CD14-positive monocyte (primary cell): ENCODE data around the gene PRKRA. TPM values are rescaled to one million over a fixed set of nuclear protein-coding genes. Genes with fewer than 3 reads are reported as not detected.

Experiments used
- DNase-seq, 3 donors: peaks; one replicate each; pipeline ENCODE4 v3.0.0-alpha.2; 2011 to 2022
- H2AFZ ChIP-seq: 2 replicates; pipeline ENCODE4 v1.6.0; 2012; ENCODE audit warnings: mild to moderate bottlenecking, low read depth, low read length, inconsistent platforms; ENCODE audit not compliant: insufficient read depth, poor library complexity, severe bottlenecking
- H3K27ac ChIP-seq, 2 donors: 1 replicate in 1 of 2; 2 replicates in 1 of 2; pipeline ENCODE4 v1.5.1; 2012 to 2013; ENCODE audit warnings: low read length in 2 of 2, control low read depth in 1 of 2, inconsistent platforms in 1 of 2, low read depth in 1 of 2, mild to moderate bottlenecking in 1 of 2
- H3K27me3 ChIP-seq, 2 donors: one replicate each; pipeline versions ENCODE4 v1.6.0 to v1.6.1; 2011 to 2013; ENCODE audit warnings: low read length in 2 of 2; ENCODE audit not compliant: control insufficient read depth in 2 of 2, insufficient read depth in 2 of 2
- H3K36me3 ChIP-seq, 2 donors: replicated peaks in 1 of 2; 1 replicate in 1 of 2; 2 replicates in 1 of 2; pipeline versions ENCODE4 v1.5.1 to v1.6.1; 2012 to 2013; ENCODE audit warnings: low read length in 2 of 2, control low read depth in 1 of 2, inconsistent platforms in 1 of 2, mild to moderate bottlenecking in 1 of 2; ENCODE audit not compliant: insufficient read depth in 2 of 2, control insufficient read depth in 1 of 2
- H3K4me1 ChIP-seq, 2 donors: 1 replicate in 1 of 2; 2 replicates in 1 of 2; pipeline versions ENCODE4 v1.5.1 to v1.6.1; 2012 to 2013; ENCODE audit warnings: low read length in 2 of 2, control low read depth in 1 of 2, inconsistent platforms in 1 of 2, mild to moderate bottlenecking in 1 of 2, moderate library complexity in 1 of 2; ENCODE audit not compliant: insufficient read depth in 2 of 2, control insufficient read depth in 1 of 2
- H3K4me2 ChIP-seq: replicated peaks from 2 replicates; pipeline ENCODE3; 2012; ENCODE audit warnings: low read length, moderate library complexity, mild to moderate bottlenecking; ENCODE audit not compliant: poor library complexity, severe bottlenecking; ENCODE audit errors: extremely low read depth
- H3K4me3 ChIP-seq, 3 experiments: fragments of 200-600 bp in 1 of 3; sonication (generic) in 1 of 3; replicated peaks in 1 of 3; 1 replicate in 2 of 3; 2 replicates in 1 of 3; pipeline ENCODE4 v1.5.1; 2011 to 2013; ENCODE audit warnings: low read length in 3 of 3, mild to moderate bottlenecking in 3 of 3, control low read depth in 2 of 3, low read depth in 2 of 3, inconsistent platforms in 1 of 3, moderate library complexity in 1 of 3
- H3K79me2 ChIP-seq: 2 replicates; pipeline ENCODE4 v1.6.0; 2012; ENCODE audit warnings: mild to moderate bottlenecking, control low read depth, inconsistent platforms, low read length, moderate library complexity; ENCODE audit not compliant: insufficient read depth
- H3K9ac ChIP-seq: 2 replicates; pipeline ENCODE4 v1.6.0; 2017; ENCODE audit warnings: low read length, mild to moderate bottlenecking; ENCODE audit not compliant: insufficient read depth, poor library complexity, severe bottlenecking
- H3K9me3 ChIP-seq, 2 donors: replicated peaks in 1 of 2; 1 replicate in 1 of 2; 2 replicates in 1 of 2; pipeline versions ENCODE4 v1.5.1 to v1.6.1; 2012 to 2013; ENCODE audit warnings: low read length in 2 of 2, control low read depth in 1 of 2; ENCODE audit not compliant: control insufficient read depth in 1 of 2, insufficient read depth in 1 of 2
- H4K20me1 ChIP-seq: 2 replicates; pipeline ENCODE4 v1.6.0; 2012; ENCODE audit warnings: mild to moderate bottlenecking, low read length, control low read depth, moderate library complexity; ENCODE audit not compliant: insufficient read depth
- H3K27ac Mint-ChIP-seq, 7 donors: one replicate each; pipeline ENCODE4 v1.8.0; 2020; ENCODE audit warnings: mild to moderate bottlenecking in 7 of 7, mixed read lengths in 7 of 7, moderate library complexity in 6 of 7, inconsistent platforms in 2 of 7
- H3K27me3 Mint-ChIP-seq, 3 donors: one replicate each; pipeline ENCODE4 v1.8.0; 2021 to 2022; ENCODE audit warnings: low read depth in 3 of 3, mild to moderate bottlenecking in 3 of 3, mixed read lengths in 3 of 3, moderate library complexity in 3 of 3, inconsistent platforms in 1 of 3
- H3K36me3 Mint-ChIP-seq, 2 donors: one replicate each; pipeline ENCODE4 v1.8.0; 2020; ENCODE audit warnings: mixed read lengths in 2 of 2, inconsistent platforms in 1 of 2, mild to moderate bottlenecking in 1 of 2
- H3K4me1 Mint-ChIP-seq: one replicate; pipeline ENCODE4 v1.8.0; 2020; ENCODE audit warnings: mild to moderate bottlenecking, mixed read lengths
- H3K4me3 Mint-ChIP-seq, 2 donors: one replicate each; pipeline ENCODE4 v1.8.0; 2020; ENCODE audit warnings: mild to moderate bottlenecking in 2 of 2, mixed read lengths in 2 of 2, moderate library complexity in 1 of 2
- H3K9me3 Mint-ChIP-seq, 7 donors: one replicate each; pipeline ENCODE4 v1.8.0; 2020 to 2022; ENCODE audit warnings: mixed read lengths in 7 of 7, mild to moderate bottlenecking in 6 of 7, moderate library complexity in 6 of 7, inconsistent platforms in 2 of 7
- WGBS: methylation state at CpG from one replicate; pipeline ENCODE4 v1.1.5; 2013; ENCODE audit warnings: missing lambda C conversion rate; ENCODE audit not compliant: insufficient coverage; 5-methylcytosine and 5-hydroxymethylcytosine counted together
- intact Hi-C, 2 donors: fragments of 100-400 bp; cut with micrococcal nuclease; formaldehyde crosslinking; loops; one replicate each; pipeline versions ENCODE4 v1.15.0 to v1.15.1; 2023
- polyA plus RNA-seq, 3 donors: library from polyadenylated mRNA; depleted of rRNA in 1 of 3; unstranded in 2 of 3; stranded (reverse) in 1 of 3; fragments of 300-500 nt in 2 of 3; fragments of >200 nt in 1 of 3; fragmentation: Illumina TruSeq in 2 of 3; gene quantifications; 1 replicate in 2 of 3; 2 replicates in 1 of 3; pipeline ENCODE4 v1.2.3, GENCODE V29; 2012 to 2021
- TF ChIP-seq, protein P1 (sequence below): fragments of 200-600 bp; IDR thresholded peaks from one replicate; pipeline ENCODE4 v1.8.0; 2022; ENCODE audit warnings: antibody characterized with exemption, mild to moderate bottlenecking

The PRKRA gene
- polyA plus RNA-seq, 3 donors: 21.0 to 35.8 (median 35.4) TPM

DNA sequence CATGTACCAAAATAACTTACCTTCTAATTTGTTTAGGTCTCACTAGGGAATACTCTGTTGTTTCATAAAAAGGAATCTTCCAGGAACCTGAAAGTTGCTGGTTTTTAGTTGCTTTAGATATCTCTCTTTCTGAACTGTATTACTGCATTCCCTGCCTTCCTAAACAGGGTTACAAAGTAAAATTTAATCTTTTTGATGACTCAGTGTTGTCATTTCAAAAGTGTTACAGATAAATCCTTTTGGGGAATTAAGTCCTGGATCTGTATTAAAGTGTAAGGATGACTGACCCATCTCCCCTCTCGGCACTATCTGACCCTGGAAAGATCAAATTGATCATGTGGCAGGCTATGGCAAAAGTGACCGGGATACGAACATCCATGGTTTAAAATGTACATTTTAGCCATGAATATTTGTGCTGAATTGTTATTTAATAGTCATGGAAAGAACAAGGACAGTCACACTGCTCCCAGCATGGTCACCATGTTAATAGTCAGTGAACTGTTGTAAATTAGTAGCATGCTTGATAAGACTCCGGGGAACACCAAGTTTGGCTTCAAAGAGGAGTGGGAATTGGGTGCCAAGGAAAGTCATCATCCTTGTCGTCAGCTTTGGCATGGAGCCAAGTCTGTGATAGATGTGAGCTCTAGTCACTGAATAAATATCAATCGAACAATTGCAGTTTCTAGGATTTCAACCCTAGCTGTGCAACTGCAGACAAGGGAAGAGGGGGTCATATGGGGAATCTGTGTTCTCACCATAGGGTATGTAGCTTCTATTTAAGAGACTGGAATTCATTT is 33.5 kb upstream of the PRKRA start:
- no peak overlapping the region for H3K4me3 ChIP-seq
- H3K79me2 ChIP-seq: peaks cover 80% of the 10 kb centered on the region
- H3K9ac ChIP-seq: no peak overlapping the region
- peak overlapping the region in 1 of 2 donors; percentile 9 for H3K27ac ChIP-seq
- Mint-ChIP-seq H3K36me3 (peaks cover 31 to 33% of the 10 kb centered on the region in 2 donors), H3K9me3 (no peaks in the 10 kb centered on the region), H3K4me3 (no peak overlapping the region), H3K4me1 (peaks cover 36% of the 10 kb centered on the region), H3K27ac (no peak overlapping the region), H3K27me3 (no peaks in the 10 kb centered on the region)
- WGBS: 81% methylated on average over 6 of the region's 6 CpGs
- no peaks in the 10 kb centered on the region for H3K27me3 ChIP-seq
- H3K4me1 ChIP-seq: peaks cover 22 to 24% of the 10 kb centered on the region in 2 donors
- TF ChIP-seq, protein P1, sequence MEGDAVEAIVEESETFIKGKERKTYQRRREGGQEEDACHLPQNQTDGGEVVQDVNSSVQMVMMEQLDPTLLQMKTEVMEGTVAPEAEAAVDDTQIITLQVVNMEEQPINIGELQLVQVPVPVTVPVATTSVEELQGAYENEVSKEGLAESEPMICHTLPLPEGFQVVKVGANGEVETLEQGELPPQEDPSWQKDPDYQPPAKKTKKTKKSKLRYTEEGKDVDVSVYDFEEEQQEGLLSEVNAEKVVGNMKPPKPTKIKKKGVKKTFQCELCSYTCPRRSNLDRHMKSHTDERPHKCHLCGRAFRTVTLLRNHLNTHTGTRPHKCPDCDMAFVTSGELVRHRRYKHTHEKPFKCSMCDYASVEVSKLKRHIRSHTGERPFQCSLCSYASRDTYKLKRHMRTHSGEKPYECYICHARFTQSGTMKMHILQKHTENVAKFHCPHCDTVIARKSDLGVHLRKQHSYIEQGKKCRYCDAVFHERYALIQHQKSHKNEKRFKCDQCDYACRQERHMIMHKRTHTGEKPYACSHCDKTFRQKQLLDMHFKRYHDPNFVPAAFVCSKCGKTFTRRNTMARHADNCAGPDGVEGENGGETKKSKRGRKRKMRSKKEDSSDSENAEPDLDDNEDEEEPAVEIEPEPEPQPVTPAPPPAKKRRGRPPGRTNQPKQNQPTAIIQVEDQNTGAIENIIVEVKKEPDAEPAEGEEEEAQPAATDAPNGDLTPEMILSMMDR: no peak
- H4K20me1 ChIP-seq: peaks cover 45% of the 10 kb centered on the region
- H3K9me3 ChIP-seq: no peaks in the 10 kb centered on the region
- H2AFZ ChIP-seq: no peak overlapping the region
- DNase-seq: no peak
- peaks cover 19 to 41% of the 10 kb centered on the region in 2 donors for H3K36me3 ChIP-seq
- intact Hi-C loops: loop anchor here (5.0 kb wide), 2 partner anchors 38 to 42 kb away; no protein-coding TSS in a partner anchor
- H3K4me2 ChIP-seq: no peak overlapping the region

DNA sequence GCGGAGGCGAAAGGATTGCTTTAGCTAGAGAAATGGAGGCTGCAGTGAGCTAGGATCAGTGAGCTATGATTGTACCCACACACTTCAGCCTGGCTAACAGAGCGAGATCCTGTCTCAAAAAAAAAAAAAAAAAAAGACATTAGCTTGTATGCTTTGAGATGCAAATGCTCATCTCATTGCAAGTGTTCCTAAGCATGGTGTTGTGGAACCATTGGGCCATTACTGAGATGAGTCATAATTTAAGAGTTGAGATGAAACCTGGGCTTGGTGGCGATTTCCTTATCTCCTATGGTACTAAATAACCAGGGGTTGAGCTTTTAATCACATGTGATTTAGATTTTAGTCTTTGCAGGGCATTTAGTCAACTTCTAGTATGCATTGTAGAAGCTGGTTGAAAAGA is 31.5 kb upstream of the PRKRA start:
- H3K36me3 Mint-ChIP-seq: peaks cover 13 to 16% of the 10 kb centered on the region in 2 donors
- Histone ChIP-seq H3K79me2 (peaks cover 68% of the 10 kb centered on the region), H3K4me2 (no peak overlapping the region)

More for the DNA sequence above, 31.5 kb upstream of the PRKRA start:
- no peaks in the 10 kb centered on the region for H3K9me3 Mint-ChIP-seq
- no peaks in the 10 kb centered on the region for H3K27me3 Mint-ChIP-seq
- Histone ChIP-seq H3K36me3 (peaks cover 15 to 21% of the 10 kb centered on the region in 2 donors), H3K27ac (no peak overlapping the region), H3K9ac (no peak overlapping the region), H2AFZ (no peak overlapping the region), H3K4me1 (peaks cover 33 to 39% of the 10 kb centered on the region in 2 donors), H3K27me3 (no peaks in the 10 kb centered on the region), H4K20me1 (peaks cover 32% of the 10 kb centered on the region), H3K4me3 (no peak overlapping the region), H3K9me3 (no peaks in the 10 kb centered on the region)
- peak in 2 of 3 donors; percentile 17 to 36 for DNase-seq
- H3K4me3 Mint-ChIP-seq: no peak overlapping the region
- intact Hi-C loops: loop anchor here (5.0 kb wide), 2 partner anchors 40 kb away; no protein-coding TSS in a partner anchor
- peaks cover 44% of the 10 kb centered on the region for H3K4me1 Mint-ChIP-seq
- TF ChIP-seq, protein P1: no peak
- no peak overlapping the region for H3K27ac Mint-ChIP-seq
- no CpG with 5 or more reads among the region's 4 CpGs for WGBS
